ENCODE data around the gene RASGRP2.
A peak's percentile ranks its signal among the peaks of the same experiment; 100 is the strongest.
"Not testable (repeated sequence)": the region's sequence is repeated elsewhere in the genome, so short reads cannot be mapped to it uniquely, and the experiment has no call there.

The RASGRP2 gene

DNA sequence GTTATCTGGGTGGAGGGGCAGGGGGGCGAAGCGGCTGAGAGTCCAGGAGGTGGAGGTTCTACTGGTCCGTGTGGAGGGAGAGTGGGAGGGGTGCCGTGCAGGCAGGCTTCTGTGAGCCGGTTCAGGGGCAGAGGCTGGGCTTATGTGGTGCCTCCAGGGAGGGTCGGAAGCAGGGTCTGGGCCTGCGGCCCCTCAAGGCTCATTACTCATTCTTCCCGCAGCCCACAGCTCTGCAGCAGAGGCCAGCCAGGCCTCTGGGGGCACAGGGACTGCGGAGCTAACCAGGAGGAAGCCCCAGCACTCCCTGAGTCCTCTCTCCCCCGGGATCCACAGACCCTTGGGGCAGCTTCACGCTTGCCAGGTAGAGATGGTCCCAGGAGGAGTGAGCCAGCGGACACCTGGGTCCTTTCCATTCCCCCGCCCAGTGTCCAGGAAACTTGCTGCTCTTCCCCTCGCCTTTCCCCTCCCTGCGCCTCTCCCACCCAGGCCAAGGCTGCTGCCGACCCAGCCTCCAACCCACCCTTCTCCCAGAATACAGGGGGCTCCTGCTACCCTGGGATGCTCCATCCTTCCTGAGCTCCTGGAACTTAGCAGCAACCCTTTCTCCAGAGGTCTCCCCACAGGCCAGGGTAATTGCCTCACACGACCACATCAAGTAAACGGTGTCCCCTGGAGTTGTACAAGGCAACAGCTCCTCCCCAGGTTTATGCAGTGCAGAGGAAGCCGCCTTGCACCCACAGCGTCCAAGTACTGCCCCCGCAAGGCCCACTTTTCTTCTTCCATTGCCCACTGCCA, 27.3 kb downstream of the RASGRP2 start:
- Histone ChIP-seq H3K36me3 (ENCODE audit: insufficient read depth, low read length) (no peaks in the 10 kb centered on the region), H3K9ac (ENCODE audit: low read depth, low read length) (no peak overlapping the region), H3K4me1 (ENCODE audit: insufficient read depth, low read length) (peaks cover 14% of the 10 kb centered on the region; the same call in 1 of the 2 replicates), H3K9me3 (ENCODE audit: control insufficient read depth, insufficient read depth, low read length) (no peaks in the 10 kb centered on the region)

DNA sequence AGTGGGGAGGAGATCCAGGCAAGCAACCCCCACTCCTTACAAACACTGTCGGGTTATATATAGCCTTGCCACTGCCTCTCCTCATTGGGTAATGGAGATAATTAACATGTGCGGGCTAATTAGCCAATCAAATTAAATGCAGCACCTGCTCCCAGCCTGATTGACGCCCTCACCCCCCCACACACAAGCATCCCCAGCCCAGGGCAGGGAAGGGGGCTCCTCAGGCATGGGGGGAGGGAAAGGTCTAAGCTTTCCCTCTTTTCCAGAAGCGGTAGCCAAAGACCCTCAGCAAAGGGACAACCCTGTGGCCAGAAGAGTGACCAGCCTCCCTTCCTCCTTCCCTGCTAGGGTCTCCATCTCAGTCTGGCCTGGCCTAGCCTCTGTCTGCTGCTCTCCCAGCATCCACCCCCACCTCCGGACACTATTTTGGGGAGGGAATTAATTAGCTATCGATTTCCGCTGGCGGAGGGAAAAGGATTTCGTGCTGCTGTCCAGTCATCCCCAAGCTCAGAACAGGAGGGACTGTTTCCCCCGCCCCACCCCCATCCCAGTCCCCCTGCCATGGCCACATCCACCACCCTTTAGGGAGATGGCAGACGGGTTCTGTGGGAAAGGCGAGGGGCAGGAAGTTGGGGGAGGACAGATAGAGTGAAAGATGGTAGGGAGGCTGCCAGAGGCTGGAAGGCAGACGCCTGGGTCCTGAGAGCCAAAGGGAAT, 28.0 kb downstream of the RASGRP2 start:
- H3K9me3 ChIP-seq (ENCODE audit: control insufficient read depth, insufficient read depth, low read length): no peaks in the 10 kb centered on the region
- no peak overlapping the region for H3K9ac ChIP-seq (ENCODE audit: low read depth, low read length)
- H3K4me1 ChIP-seq (ENCODE audit: insufficient read depth, low read length): peaks cover 17% of the 10 kb centered on the region; the same call in 1 of the 2 replicates
- no peaks in the 10 kb centered on the region for H3K36me3 ChIP-seq (ENCODE audit: insufficient read depth, low read length)

- Histone ChIP-seq H3K9ac (ENCODE audit: low read depth, low read length) (no peak overlapping the region), H3K4me1 (ENCODE audit: insufficient read depth, low read length) (peaks cover 24% of the 10 kb centered on the region), H3K36me3 (ENCODE audit: insufficient read depth, low read length) (no peaks in the 10 kb centered on the region), H3K9me3 (ENCODE audit: control insufficient read depth, insufficient read depth, low read length) (no peaks in the 10 kb centered on the region)
These were observed 28.8 kb downstream of the RASGRP2 start for GRCh38 chr11:64715110-64715509.

- Histone ChIP-seq H3K4me1 (ENCODE audit: insufficient read depth, low read length) (peaks cover 26% of the 10 kb centered on the region), H3K36me3 (ENCODE audit: insufficient read depth, low read length) (no peaks in the 10 kb centered on the region), H3K9me3 (ENCODE audit: control insufficient read depth, insufficient read depth, low read length) (no peaks in the 10 kb centered on the region), H3K9ac (ENCODE audit: low read depth, low read length) (no peak overlapping the region)
These were observed 29.3 kb downstream of the RASGRP2 start for GRCh38 chr11:64714666-64715065.

DNA sequence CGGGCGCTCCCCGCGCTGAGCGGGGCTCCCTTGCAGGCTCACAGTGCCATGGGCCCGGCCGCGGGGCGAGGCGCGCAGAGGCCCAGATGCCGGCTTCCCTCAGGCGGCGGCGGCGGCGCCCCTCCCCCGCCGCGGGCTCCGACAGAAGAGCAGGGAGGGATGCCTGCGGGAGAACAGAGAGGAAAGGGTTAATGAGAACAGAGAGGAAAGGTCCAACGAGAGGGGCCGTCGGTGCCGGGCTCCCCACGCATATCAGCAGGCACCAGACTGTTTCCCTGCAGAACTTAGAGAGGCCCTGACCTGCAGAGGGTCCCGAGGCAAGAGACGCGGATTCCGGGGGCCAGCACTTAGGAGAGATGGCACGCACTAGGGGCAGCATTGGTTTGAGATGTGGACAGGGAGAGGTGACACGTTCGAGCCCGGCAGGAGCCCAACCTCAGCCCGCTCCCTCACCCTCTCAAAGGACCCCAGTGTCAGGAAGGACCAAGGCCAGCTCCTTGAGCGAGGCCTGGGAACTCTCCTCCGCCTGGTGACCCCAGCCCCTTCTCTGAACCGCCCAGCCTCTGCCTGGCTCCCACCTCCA, 30.1 kb downstream of the RASGRP2 start:
- Histone ChIP-seq H3K9me3 (ENCODE audit: control insufficient read depth, insufficient read depth, low read length) (no peaks in the 10 kb centered on the region), H3K36me3 (ENCODE audit: insufficient read depth, low read length) (no peaks in the 10 kb centered on the region), H3K9ac (ENCODE audit: low read depth, low read length) (no peak overlapping the region; the same call in 1 of the 2 replicates), H3K4me1 (ENCODE audit: insufficient read depth, low read length) (peaks cover 26% of the 10 kb centered on the region)

- Histone ChIP-seq H3K36me3 (ENCODE audit: insufficient read depth, low read length) (no peaks in the 10 kb centered on the region), H3K4me1 (ENCODE audit: insufficient read depth, low read length) (peaks cover 30% of the 10 kb centered on the region), H3K9me3 (ENCODE audit: control insufficient read depth, insufficient read depth, low read length) (no peaks in the 10 kb centered on the region), H3K9ac (ENCODE audit: low read depth, low read length) (peak overlapping the region; percentile 35; the same call in 1 of the 2 replicates)
These were observed 30.8 kb downstream of the RASGRP2 start for GRCh38 chr11:64713016-64713707.

DNA sequence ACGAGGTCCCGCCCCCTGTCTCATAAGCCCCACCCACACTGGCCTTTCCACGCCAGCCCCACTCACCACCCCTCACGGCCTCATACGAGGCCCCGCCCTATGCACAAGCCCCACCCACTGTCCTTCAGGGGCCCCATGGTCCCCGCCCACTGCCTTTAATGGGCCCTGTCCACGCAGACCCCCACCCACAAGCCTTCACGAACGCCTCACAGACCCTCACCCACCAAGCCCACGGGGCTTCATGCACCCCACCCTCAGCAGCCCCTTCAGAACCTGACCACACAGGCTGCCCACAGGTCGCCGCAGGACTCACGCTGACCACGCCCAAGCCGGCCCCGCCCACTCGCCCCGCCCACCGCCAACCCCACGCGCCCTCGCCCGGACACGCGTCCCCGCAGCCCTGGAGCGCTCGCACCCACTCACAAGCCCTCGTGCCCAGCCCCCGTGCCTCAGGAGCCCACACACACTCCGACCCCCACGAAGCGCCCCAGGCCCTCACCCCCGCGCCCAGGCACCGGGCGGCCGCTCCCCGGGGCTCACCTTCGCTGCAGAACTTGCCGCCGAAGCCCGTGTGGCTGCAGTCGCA, 31.4 kb downstream of the RASGRP2 start:
- H3K36me3 ChIP-seq (ENCODE audit: insufficient read depth, low read length): no peaks in the 10 kb centered on the region

GRCh38 chr11:64711956-64712362, 32.0 kb downstream of the RASGRP2 start:
- no peaks in the 10 kb centered on the region for H3K9me3 ChIP-seq (ENCODE audit: control insufficient read depth, insufficient read depth, low read length)
- no peaks in the 10 kb centered on the region for H3K36me3 ChIP-seq (ENCODE audit: insufficient read depth, low read length)
- peak overlapping the region; percentile 27; the same call in 1 of the 2 replicates for H3K9ac ChIP-seq (ENCODE audit: low read depth, low read length)
- peaks cover 31% of the 10 kb centered on the region for H3K4me1 ChIP-seq (ENCODE audit: insufficient read depth, low read length)

More for the DNA sequence above, 31.4 kb downstream of the RASGRP2 start:
- no peaks in the 10 kb centered on the region for H3K9me3 ChIP-seq (ENCODE audit: control insufficient read depth, insufficient read depth, low read length)
- H3K4me1 ChIP-seq (ENCODE audit: insufficient read depth, low read length): peaks cover 31% of the 10 kb centered on the region
- H3K9ac ChIP-seq (ENCODE audit: low read depth, low read length): peak overlapping the region; percentile 35; the same call in 1 of the 2 replicates

GRCh38 chr11:64711138-64711955, 32.6 kb downstream of the RASGRP2 start:
- Histone ChIP-seq H3K4me1 (ENCODE audit: insufficient read depth, low read length) (peaks cover 25% of the 10 kb centered on the region), H3K9ac (ENCODE audit: low read depth, low read length) (peak overlapping the region; percentile 27; the same call in 1 of the 2 replicates), H3K36me3 (ENCODE audit: insufficient read depth, low read length) (no peaks in the 10 kb centered on the region), H3K9me3 (ENCODE audit: control insufficient read depth, insufficient read depth, low read length) (no peaks in the 10 kb centered on the region)

GRCh38 chr11:64710418-64711137, 33.4 kb downstream of the RASGRP2 start:
- H3K9ac ChIP-seq (ENCODE audit: low read depth, low read length): peak overlapping the region; percentile 22; the same call in 1 of the 2 replicates
- H3K9me3 ChIP-seq (ENCODE audit: control insufficient read depth, insufficient read depth, low read length): no peaks in the 10 kb centered on the region
- H3K36me3 ChIP-seq (ENCODE audit: insufficient read depth, low read length): no peaks in the 10 kb centered on the region
- H3K4me1 ChIP-seq (ENCODE audit: insufficient read depth, low read length): peaks cover 24% of the 10 kb centered on the region

DNA sequence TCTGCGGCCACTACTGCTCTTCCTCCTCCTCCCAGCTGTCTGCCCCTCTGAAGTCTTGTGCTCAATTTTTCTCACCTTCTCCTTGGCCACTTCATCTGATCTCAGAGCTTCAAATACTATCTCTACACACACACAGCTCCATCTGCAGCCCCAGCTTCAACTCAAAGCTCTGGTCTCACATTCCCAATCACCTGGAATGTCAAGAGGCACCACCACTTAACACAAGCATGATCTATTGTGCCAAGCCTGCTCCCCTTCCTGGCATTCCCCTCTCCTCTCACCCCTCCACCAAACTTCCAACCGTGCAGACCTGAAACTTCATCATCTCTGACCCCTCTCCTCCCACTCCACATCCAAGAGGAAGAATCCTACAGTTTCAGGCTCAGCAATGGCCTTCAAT, 38.4 kb downstream of the RASGRP2 start:
- Histone ChIP-seq H3K9me3 (ENCODE audit: control insufficient read depth, insufficient read depth, low read length) (no peaks in the 10 kb centered on the region), H3K4me1 (ENCODE audit: insufficient read depth, low read length) (peaks cover 11% of the 10 kb centered on the region), H3K36me3 (ENCODE audit: insufficient read depth, low read length) (no peaks in the 10 kb centered on the region), H3K9ac (ENCODE audit: low read depth, low read length) (no peak overlapping the region)

DNA sequence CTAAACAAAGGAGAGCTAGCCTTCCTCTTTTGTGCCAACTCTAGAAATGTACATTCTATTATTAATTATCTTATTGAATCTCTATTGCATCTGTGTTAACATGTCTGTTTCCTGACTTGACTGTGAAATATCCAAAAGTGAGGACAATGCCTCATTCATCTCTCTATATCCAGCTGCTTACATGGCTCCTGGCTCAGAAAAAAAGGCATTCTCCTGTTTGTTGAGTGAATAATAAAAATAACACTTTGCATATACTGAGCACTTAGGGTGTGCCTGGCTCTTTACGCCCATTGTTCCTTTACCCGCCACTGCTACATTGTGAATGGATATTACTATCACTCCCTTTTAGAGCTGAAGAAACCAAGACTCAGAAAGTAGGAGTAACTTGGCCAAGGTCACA, 40.9 kb downstream of the RASGRP2 start:
- H3K9ac ChIP-seq (ENCODE audit: low read depth, low read length): no peak overlapping the region
- no peaks in the 10 kb centered on the region for H3K36me3 ChIP-seq (ENCODE audit: insufficient read depth, low read length)
- no peaks in the 10 kb centered on the region for H3K9me3 ChIP-seq (ENCODE audit: control insufficient read depth, insufficient read depth, low read length)
- no peaks in the 10 kb centered on the region for H3K4me1 ChIP-seq (ENCODE audit: insufficient read depth, low read length)

DNA sequence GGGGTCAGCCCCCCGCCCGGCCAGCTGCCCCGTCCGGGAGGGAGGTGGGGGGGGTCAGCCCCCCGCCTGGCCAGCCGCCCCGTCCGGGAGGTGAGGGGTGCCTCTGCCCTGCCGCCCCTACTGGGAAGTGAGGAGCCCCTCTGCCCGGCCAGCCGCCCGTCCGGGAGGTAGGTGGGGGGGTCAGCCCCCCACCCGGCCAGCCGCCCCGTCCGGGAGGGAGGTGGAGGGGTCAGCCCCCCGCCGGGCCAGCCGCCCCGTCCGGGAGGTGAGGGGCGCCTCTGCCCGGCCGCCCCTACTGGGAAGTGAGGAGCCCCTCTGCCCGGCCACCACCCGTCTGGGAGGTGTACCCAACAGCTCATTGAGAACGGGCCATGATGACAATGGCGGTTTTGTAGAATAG, 42.0 kb downstream of the RASGRP2 start:
- not testable (repeated sequence) for H3K9ac ChIP-seq (ENCODE audit: low read depth, low read length); H3K36me3 ChIP-seq (ENCODE audit: insufficient read depth, low read length); H3K4me1 ChIP-seq (ENCODE audit: insufficient read depth, low read length); H3K9me3 ChIP-seq (ENCODE audit: control insufficient read depth, insufficient read depth, low read length)
